K562 (cell line): ENCODE data around the gene CEMP1. TPM values are rescaled to one million over a fixed set of nuclear protein-coding genes. Genes with fewer than 3 reads are reported as not detected.

ENCODE experiments used
- ATAC-seq: fragments of 200-7000 bp; cut with Tn5 transposase; 3 replicates; pipeline ENCODE4 v1.9.1; 2020; ENCODE audit warnings: moderate library complexity
- BruUV-seq: library from RNA; stranded (reverse); fragments of 400-500 nt; replicated peaks from 2 replicates; lab custom pipeline; 2021; lab: Mats Ljungman, UMichigan
- CTCF ChIA-PET: fragments of 300-600 bp; formaldehyde crosslinking; extraction: SDS; loops from one replicate; lab custom pipeline; 2021; ENCODE audit warnings: low intra/inter-chr PET ratio; lab: Yijun Ruan, JAX
- POLR2A ChIA-PET: fragments of 300-600, 350-650 bp; sonication (Branson Sonifier 250); formaldehyde crosslinking; extraction: SDS; loops from one replicate; lab custom pipeline; 2021; ENCODE audit warnings: antibody characterized with exemption, inconsistent platforms; lab: Yijun Ruan, JAX
- DNase-seq, 4 experiments: peaks; one replicate each; pipeline versions ENCODE4 v3.0.0 to v3.0.0-alpha.2; 2011 to 2018; ENCODE audit warnings: low spot score in 3 of 4, mixed read lengths in 3 of 4; ENCODE audit errors: extremely low read depth in 1 of 4
- FAIRE-seq: peaks from 2 replicates; lab custom pipeline; 2011; peaks lifted over from hg19 to GRCh38; lab: Jason Lieb, UNC
- H2AFZ ChIP-seq: 2 replicates; pipeline ENCODE4 v1.6.0; 2011; ENCODE audit warnings: low read depth, low read length, control low read depth, inconsistent platforms
- H3K27ac ChIP-seq: fragments of 200-600 bp; 3 replicates; pipeline ENCODE4 v1.8.0; 2011; ENCODE audit warnings: low read depth, mild to moderate bottlenecking, control low read depth, inconsistent platforms, low read length, moderate library complexity, mixed read lengths; ENCODE audit errors: extremely low read depth
- H3K27me3 ChIP-seq, 2 experiments: fragments of 300-600 bp in 1 of 2; 2 replicates in 1 of 2; 3 replicates in 1 of 2; pipeline versions ENCODE4 v1.6.0 to v1.8.0; 2011; ENCODE audit warnings: inconsistent platforms in 2 of 2, low read length in 2 of 2, mild to moderate bottlenecking in 1 of 2, mixed read lengths in 1 of 2, moderate library complexity in 1 of 2; ENCODE audit not compliant: control insufficient read depth in 2 of 2, insufficient read depth in 2 of 2
- H3K36me3 ChIP-seq: fragments of 300-600 bp; 3 replicates; pipeline ENCODE4 v1.8.0; 2011; ENCODE audit warnings: mild to moderate bottlenecking, low read length, inconsistent platforms; ENCODE audit not compliant: control insufficient read depth, insufficient read depth
- H3K4me1 ChIP-seq, 2 experiments: fragments of 200-600 bp in 1 of 2; replicated peaks in 1 of 2; 2 replicates in 1 of 2; 3 replicates in 1 of 2; pipeline versions ENCODE4 v1.5.1 to v1.8.0; 2011; ENCODE audit warnings: inconsistent platforms in 2 of 2, low read length in 2 of 2, mild to moderate bottlenecking in 1 of 2, mixed read lengths in 1 of 2, moderate library complexity in 1 of 2; ENCODE audit not compliant: control insufficient read depth in 2 of 2, insufficient read depth in 2 of 2
- H3K4me2 ChIP-seq: 2 replicates; pipeline ENCODE4 v1.6.1; 2011; ENCODE audit warnings: low read length, control low read depth, inconsistent platforms, mixed read lengths; ENCODE audit not compliant: insufficient read depth
- H3K4me3 ChIP-seq: fragments of 200-600 bp; sonication (generic), shearing (Covaris generic); 2 replicates; pipeline ENCODE4 v1.5.1; 2016; ENCODE audit warnings: control low read depth, inconsistent platforms
- H3K79me2 ChIP-seq: fragments of 200-600 bp; 3 replicates; pipeline ENCODE4 v1.8.0; 2011; ENCODE audit warnings: low read length, inconsistent platforms; ENCODE audit not compliant: control insufficient read depth, insufficient read depth
- H3K9ac ChIP-seq, 2 experiments: 2 replicates each; pipeline versions ENCODE4 v1.6.0 to v1.6.1; 2011; ENCODE audit warnings: low read depth in 2 of 2, low read length in 2 of 2, control low read depth in 1 of 2, inconsistent platforms in 1 of 2, mild to moderate bottlenecking in 1 of 2, mixed read lengths in 1 of 2; ENCODE audit not compliant: insufficient read depth in 1 of 2
- H3K9me1 ChIP-seq: one replicate; pipeline ENCODE4 v1.6.0; 2011; ENCODE audit warnings: inconsistent platforms, mild to moderate bottlenecking, low read length, moderate library complexity; ENCODE audit not compliant: control insufficient read depth, insufficient read depth
- H3K9me3 ChIP-seq: replicated peaks from 2 replicates; pipeline ENCODE4 v1.5.1; 2011; ENCODE audit warnings: low read depth, low read length, inconsistent platforms; ENCODE audit not compliant: control insufficient read depth, insufficient read depth
- H4K20me1 ChIP-seq: replicated peaks from 2 replicates; pipeline ENCODE4 v1.6.1; 2011; ENCODE audit warnings: low read length, inconsistent platforms, mixed read lengths; ENCODE audit not compliant: control insufficient read depth, insufficient read depth
- BRD9 ChIP-seq: fragments of 450-650 bp; IDR thresholded peaks from 2 replicates; pipeline ENCODE4 v1.6.1; 2018; ENCODE audit warnings: low read depth; ENCODE audit not compliant: partially characterized antibody
- FOSL1 ChIP-seq: fragments of 200-800 bp; sonication (Bioruptor generic); conservative IDR thresholded peaks from 2 replicates; pipeline ENCODE4 v1.6.1; 2016; ENCODE audit warnings: missing genetic modification characterization, missing compliant biosample characterization
- HDGF ChIP-seq: fragments of 450-650 bp; IDR thresholded peaks from 2 replicates; pipeline ENCODE4 v1.6.1; 2016
- NEUROD1 ChIP-seq: fragments of 150-350 bp; IDR thresholded peaks from 2 replicates; pipeline ENCODE4 v1.6.1; 2014; ENCODE audit warnings: borderline replicate concordance, low read length, low read depth; ENCODE audit not compliant: partially characterized antibody
- PML ChIP-seq: IDR thresholded peaks from 2 replicates; pipeline ENCODE4 v1.6.1; 2012; ENCODE audit warnings: low read length, inconsistent platforms
- ZBTB17 ChIP-seq: fragments of 450-650 bp; formaldehyde crosslinking; IDR thresholded peaks from 2 replicates; pipeline ENCODE4 v1.4.0; 2020; ENCODE audit warnings: mild to moderate bottlenecking
- ZNF263 ChIP-seq: sonication (generic); formaldehyde crosslinking; IDR thresholded peaks from 2 replicates; pipeline ENCODE4 v1.8.0; 2022; ENCODE audit warnings: mild to moderate bottlenecking, missing genetic modification reagents, borderline replicate concordance
- ZNF696 ChIP-seq: fragments of 250-450 bp; sonication (Bioruptor Pico); conservative IDR thresholded peaks from 2 replicates; pipeline ENCODE4 v1.4.0; 2020; ENCODE audit warnings: mild to moderate bottlenecking, moderate library complexity
- WGBS: fragments of 100-300 bp; shearing (Covaris generic); methylation state at CpG from one replicate; pipeline ENCODE4 v1.1.6; 2016; ENCODE audit warnings: low coverage, mixed read lengths; ENCODE audit not compliant: insufficient coverage; ENCODE audit errors: missing lambda C conversion rate; 5-methylcytosine and 5-hydroxymethylcytosine counted together
- in situ Hi-C: fragments of 300-500 bp; cut with MboI; formaldehyde crosslinking; loops from 4 replicates; pipeline ENCODE4 v1.15.0; 2018; ENCODE audit warnings: inconsistent platforms, mixed read lengths
- intact Hi-C: fragments of 100-400 bp; cut with micrococcal nuclease; formaldehyde crosslinking; loops from 2 replicates; pipeline ENCODE4 v1.14.2; 2022
- polyA plus RNA-seq, 8 experiments: library from polyadenylated mRNA; depleted of rRNA in 4 of 8; stranded (reverse) in 5 of 8; unstranded in 3 of 8; fragments of >200 nt; fragmentation: Nextera tagmentation in 2 of 8; fragmentation: Illumina TruSeq in 1 of 8; extraction: Ambion mirVana in 2 of 8; extraction: Trizol in 1 of 8; gene quantifications; 2 replicates each; pipeline versions ENCODE4 v1.2.1 to v1.2.3, GENCODE V29; 2011 to 2014; ENCODE audit warnings: inconsistent platforms in 1 of 8, missing spikeins in 1 of 8
- total RNA-seq, 7 experiments: library from RNA; depleted of rRNA in 6 of 7; stranded (reverse); fragments of >200 nt in 6 of 7; fragmentation: Illumina TruSeq in 2 of 7; extraction: Trizol in 2 of 7; gene quantifications; 2 replicates each; pipeline versions ENCODE4 v1.2.1 to v1.2.3, GENCODE V29; 2011 to 2021; ENCODE audit warnings: low replicate concordance in 1 of 7
- TF ChIP-seq, protein P1 (sequence below): fragments of 450-650 bp; formaldehyde crosslinking; IDR thresholded peaks from 2 replicates; pipeline ENCODE4 v1.4.0; 2020; ENCODE audit warnings: mild to moderate bottlenecking, moderate library complexity
- TF ChIP-seq, protein P2 (sequence below): fragments of 250-450 bp; sonication (Bioruptor Pico); IDR thresholded peaks from 2 replicates; pipeline ENCODE4 v1.8.0; 2022; ENCODE audit warnings: moderate library complexity, mild to moderate bottlenecking, inconsistent platforms
- TF ChIP-seq, protein P3 (sequence below): sonication (generic); formaldehyde crosslinking; IDR thresholded peaks from 2 replicates; pipeline ENCODE4 v1.4.0; 2020; ENCODE audit warnings: mild to moderate bottlenecking, missing genetic modification reagents

CEMP1 gene
- total and polyA plus RNA-seq, 9 of the 15 experiments (the other 6 are each of a cell fraction or from before 2014, with no cell fraction given): 0.05 to 0.45 TPM; not detected in 7

DNA sequence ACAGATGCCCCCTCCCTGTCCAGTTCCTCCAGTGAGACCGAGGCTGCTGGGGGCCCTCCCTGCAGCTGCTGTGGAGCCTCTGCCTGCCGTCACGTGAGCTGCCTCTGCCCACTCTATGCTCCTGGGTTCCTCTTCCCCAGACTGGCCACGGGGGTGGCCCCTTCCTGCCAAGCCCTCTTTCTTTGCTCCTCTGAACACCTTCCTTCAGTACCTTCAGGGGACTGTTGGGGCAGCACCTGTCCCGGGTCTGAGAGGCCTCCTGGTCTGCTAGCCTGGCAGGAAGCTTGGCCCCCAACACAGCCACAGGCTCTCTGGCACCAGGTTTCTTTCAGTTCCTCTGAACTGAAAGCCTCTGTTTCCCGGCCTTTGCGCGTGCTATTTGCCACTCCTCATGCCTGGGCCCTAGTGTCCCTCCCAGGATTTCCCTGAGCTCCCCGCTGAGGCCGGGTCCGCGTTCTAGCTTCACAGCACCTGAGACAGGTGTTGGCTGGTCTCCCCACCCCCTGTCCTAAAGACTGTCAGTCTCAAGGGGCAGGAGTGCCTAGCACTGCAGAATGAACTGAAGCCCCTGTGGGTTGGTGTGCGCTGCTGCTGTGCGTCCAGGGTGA lies 24.1 kb downstream of the CEMP1 start:
- in situ Hi-C loops: no loop called here
- WGBS: 81% methylated on average over 14 of the region's 14 CpGs
- no peaks in the 10 kb centered on the region for H3K27me3 ChIP-seq
- no peaks in the 10 kb centered on the region for H3K9me3 ChIP-seq
- ChIA-PET POLR2A (interaction anchor here (0.6 kb wide), 1 partner anchor 1394 kb away, joined by 3 read pairs; no protein-coding TSS in a partner anchor), CTCF (interaction anchor here (0.6 kb wide), 1 partner anchor 900 kb away, joined by 3 read pairs; no protein-coding TSS in a partner anchor)
- intact Hi-C loops: loop anchor here (10.0 kb wide), 1 partner anchor 162 kb away; the partner anchor contains the start of gene ABCA3
- no peak overlapping the region for H2AFZ ChIP-seq
- H3K9me1 ChIP-seq: no peaks in the 10 kb centered on the region
- no TSS peak for BruUV-seq
- DNase-seq (no peak), ATAC-seq (no peak; the same call in 2 of the 3 replicates), FAIRE-seq (no peak)
- peak overlapping the region in 1 of 2 experiments; percentile 66; a peak in 1 of 4 replicates for H3K9ac ChIP-seq
- peaks cover 16% of the 10 kb centered on the region; the same call in 1 of the 3 replicates for H3K36me3 ChIP-seq
- H3K79me2 ChIP-seq: no peaks in the 10 kb centered on the region; the same call in 2 of the 3 replicates
- peaks cover 3% of the 10 kb centered on the region; the same call in 1 of the 2 replicates for H4K20me1 ChIP-seq
- peaks cover 21 to 56% of the 10 kb centered on the region in 2 experiments for H3K4me1 ChIP-seq
- H3K27ac ChIP-seq: no peak overlapping the region
- no peak overlapping the region for H3K4me3 ChIP-seq
- no peak for TF ChIP-seq ZNF696 (CRISPR knock-in tag)
- TF ChIP-seq, protein P1, sequence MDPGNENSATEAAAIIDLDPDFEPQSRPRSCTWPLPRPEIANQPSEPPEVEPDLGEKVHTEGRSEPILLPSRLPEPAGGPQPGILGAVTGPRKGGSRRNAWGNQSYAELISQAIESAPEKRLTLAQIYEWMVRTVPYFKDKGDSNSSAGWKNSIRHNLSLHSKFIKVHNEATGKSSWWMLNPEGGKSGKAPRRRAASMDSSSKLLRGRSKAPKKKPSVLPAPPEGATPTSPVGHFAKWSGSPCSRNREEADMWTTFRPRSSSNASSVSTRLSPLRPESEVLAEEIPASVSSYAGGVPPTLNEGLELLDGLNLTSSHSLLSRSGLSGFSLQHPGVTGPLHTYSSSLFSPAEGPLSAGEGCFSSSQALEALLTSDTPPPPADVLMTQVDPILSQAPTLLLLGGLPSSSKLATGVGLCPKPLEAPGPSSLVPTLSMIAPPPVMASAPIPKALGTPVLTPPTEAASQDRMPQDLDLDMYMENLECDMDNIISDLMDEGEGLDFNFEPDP (CRISPR knock-in tag): no peak
- TF ChIP-seq BRD9: no peak
- TF ChIP-seq, protein P2, sequence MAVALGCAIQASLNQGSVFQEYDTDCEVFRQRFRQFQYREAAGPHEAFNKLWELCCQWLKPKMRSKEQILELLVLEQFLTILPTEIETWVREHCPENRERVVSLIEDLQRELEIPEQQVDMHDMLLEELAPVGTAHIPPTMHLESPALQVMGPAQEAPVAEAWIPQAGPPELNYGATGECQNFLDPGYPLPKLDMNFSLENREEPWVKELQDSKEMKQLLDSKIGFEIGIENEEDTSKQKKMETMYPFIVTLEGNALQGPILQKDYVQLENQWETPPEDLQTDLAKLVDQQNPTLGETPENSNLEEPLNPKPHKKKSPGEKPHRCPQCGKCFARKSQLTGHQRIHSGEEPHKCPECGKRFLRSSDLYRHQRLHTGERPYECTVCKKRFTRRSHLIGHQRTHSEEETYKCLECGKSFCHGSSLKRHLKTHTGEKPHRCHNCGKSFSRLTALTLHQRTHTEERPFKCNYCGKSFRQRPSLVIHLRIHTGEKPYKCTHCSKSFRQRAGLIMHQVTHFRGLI (CRISPR knock-in tag): no peak
- TF ChIP-seq, protein P3, sequence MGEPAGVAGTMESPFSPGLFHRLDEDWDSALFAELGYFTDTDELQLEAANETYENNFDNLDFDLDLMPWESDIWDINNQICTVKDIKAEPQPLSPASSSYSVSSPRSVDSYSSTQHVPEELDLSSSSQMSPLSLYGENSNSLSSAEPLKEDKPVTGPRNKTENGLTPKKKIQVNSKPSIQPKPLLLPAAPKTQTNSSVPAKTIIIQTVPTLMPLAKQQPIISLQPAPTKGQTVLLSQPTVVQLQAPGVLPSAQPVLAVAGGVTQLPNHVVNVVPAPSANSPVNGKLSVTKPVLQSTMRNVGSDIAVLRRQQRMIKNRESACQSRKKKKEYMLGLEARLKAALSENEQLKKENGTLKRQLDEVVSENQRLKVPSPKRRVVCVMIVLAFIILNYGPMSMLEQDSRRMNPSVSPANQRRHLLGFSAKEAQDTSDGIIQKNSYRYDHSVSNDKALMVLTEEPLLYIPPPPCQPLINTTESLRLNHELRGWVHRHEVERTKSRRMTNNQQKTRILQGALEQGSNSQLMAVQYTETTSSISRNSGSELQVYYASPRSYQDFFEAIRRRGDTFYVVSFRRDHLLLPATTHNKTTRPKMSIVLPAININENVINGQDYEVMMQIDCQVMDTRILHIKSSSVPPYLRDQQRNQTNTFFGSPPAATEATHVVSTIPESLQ (CRISPR knock-in tag): no peak
- no peak for TF ChIP-seq HDGF
- TF ChIP-seq NEUROD1: no peak
- TF ChIP-seq FOSL1 (tag): no peak
- no peak for TF ChIP-seq ZNF263 (CRISPR knock-in tag)
- no peak for TF ChIP-seq ZBTB17 (CRISPR knock-in tag)
- no peak for TF ChIP-seq PML
- no peak overlapping the region for H3K4me2 ChIP-seq
